GM21381 (cell line): Measurements from ENCODE around the gene CITED4.
"Not testable (repeated sequence)": the region's sequence is repeated elsewhere in the genome, so short reads cannot be mapped to it uniquely, and the experiment has no call there.

Experiments used
- ATAC-seq: cut with Tn5 transposase; IDR thresholded peaks from one replicate; pipeline ENCODE4 v1.9.1; 2021; ENCODE audit warnings: mild to moderate bottlenecking, moderate library complexity; ENCODE audit not compliant: unreplicated experiment

The CITED4 gene

DNA sequence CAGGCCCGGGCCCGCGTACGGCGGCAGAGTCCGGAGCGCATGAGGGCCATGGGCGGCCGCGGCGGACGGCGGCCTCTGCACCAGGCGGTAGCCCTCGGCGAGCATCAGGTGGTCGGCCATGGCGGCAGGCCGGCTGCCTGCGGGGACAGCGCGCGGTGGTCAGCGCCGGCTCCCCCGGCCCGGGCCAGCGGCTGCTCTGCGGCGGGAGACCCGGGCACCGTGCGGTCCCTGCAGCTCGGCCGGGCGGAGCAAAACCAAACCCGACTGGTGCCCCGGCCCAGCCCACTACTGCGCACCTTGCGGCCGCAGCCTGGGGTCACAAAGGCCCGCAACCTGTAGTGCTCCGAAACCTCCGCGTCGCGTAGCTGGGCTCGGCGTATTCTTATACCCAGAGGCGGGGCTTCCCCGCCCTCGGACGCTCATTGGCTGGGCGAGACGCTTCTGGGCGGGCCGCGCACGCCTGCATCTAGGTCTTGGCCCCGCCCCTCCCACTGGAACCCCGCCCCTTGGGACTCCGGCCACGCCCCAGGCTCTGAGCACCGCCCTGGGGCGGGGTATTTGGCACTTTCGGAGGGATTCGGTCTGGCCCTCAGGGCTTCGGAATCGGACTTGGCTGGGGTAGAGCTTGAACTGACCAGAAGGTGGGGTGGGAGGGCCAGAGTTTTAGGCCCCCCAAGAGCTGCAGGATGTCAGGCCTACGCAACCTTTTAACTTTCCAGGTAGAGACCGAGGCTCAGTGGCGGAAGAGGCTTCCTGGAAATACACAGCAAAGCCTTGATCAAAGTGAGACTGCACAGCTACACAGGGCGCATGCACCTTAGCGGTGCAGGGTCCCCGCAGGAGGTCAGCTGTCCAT lies at the start of gene CITED4:
TSS of gene CITED4 (minus strand) at position 356 of the 856 bp plus-strand sequence. CDS start at position 120, 236 bp downstream.
- ATAC-seq = peak; percentile 91

GRCh38 chr1:40911105-40911504 lies 48.9 kb upstream of the CITED4 start:
- no peak for ATAC-seq

DNA sequence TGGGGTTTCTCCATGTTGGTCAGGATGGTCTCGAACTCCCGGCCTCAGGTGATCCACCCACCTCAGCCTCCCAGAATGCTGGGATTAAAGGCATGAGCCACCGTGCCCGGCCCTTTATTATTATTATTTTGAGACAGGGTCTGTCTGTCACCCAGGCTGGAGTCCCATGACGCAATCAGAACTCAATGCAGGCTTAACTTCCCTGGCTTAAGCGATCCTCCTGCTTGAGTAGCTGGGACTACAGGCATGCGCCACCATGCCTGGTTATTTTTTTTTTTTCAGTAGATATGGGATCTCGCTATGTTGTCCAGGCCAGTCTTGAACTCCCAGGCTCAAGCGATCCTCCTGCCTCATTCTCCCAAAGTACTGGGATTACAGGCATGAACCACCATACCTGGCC lies 47.1 kb upstream of the CITED4 start:
- no peak for ATAC-seq

DNA sequence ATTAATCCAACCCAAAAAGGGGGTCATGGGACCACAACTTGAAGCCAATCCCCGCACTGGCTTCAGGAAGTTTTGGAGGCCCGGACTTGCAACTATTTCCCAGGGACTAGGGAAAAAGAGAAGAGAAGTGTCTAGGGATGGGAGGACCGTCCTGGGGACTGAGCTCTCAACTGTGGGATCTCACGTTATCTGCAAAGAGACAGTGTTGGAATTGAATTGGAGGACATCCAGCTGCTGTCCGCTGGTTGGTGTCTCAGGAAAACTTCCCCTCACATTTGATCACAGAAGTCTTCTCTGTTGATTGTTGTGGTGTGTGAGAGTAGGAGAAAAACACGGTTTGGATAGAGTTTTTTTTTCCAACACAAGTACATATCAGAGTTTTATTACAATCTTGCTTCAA lies 46.2 kb upstream of the CITED4 start:
- ATAC-seq = no peak

- no peak for ATAC-seq
These were observed 45.7 kb upstream of the CITED4 start for GRCh38 chr1:40907899-40908298.

DNA sequence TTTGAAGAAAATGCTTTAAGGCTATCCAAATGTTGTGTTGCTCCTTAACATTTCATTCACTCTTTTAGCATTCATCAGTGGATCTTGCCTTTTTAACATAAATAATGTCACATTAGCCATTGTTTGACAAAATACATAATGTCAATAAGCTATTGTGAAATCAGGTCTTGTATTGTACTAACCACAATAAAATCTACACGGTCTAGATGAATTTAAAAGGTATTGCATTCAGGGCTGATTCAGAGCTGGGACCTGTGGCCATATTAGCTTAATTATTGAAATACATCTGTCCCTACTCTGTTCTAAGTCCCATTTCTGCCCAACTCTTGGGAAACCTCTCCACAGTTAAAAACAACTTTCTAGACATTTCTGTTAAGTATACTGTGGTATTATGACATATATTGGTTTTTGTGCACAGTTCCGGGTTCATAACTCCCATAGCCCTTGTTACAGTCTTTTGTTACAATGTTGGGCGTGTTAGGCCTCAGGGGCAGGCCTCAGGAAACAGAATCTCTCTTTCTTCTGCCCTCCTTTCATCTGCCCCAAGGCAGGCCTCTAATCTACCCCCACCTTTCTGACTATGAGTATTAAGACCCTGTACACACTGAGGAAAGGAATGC lies 44.7 kb upstream of the CITED4 start:
- no peak for ATAC-seq

- ATAC-seq = no peak
These were observed 42.9 kb upstream of the CITED4 start for GRCh38 chr1:40905061-40905460.

- no peak for ATAC-seq
These were observed 40.9 kb upstream of the CITED4 start for GRCh38 chr1:40903106-40903505.

DNA sequence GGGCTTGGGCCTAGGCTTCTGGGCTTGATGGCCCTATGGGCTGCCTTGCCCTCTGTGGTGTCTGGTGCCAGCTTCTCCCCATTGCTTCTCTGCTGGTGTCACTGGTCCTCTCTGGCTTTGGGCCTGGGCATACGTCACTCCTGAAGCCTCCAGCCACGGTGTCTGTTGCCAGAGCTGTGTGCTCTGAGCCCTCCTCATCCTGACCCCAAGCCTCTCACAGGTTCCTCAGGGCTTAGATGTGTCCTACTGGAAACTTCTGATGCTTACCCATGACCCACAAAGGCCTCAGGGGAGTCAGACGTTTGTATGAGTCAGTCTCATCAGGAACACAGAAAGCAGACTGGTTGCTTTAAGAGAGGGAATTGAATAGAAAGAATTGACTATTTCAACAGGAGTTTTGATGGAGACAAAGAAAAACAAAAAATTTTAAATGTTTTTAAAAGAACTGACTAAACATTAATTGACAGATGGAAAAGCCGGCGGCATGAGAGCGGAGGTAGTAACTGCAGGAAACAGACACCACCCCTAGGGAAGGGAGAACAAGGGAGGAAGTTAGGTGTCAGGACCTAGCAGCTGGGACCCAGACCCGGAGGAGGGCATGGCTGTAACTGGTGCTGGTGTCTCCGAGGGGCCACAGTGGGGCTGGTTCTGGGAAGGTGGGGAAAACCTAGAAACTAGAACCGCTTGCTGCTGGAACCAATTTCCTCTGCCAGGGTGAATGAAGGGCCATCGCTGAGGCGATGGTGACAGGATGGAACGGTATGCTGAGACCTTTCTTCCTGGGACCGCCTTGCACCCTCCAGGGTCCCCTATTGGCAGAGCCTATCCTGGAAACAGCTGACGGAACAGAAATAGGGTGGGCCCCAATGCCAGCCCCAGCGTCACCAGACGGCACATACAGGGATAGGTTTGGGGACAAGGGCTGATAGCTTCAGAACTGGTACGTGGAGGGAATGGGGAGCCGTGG lies 40.0 kb upstream of the CITED4 start:
- ATAC-seq = no peak

DNA sequence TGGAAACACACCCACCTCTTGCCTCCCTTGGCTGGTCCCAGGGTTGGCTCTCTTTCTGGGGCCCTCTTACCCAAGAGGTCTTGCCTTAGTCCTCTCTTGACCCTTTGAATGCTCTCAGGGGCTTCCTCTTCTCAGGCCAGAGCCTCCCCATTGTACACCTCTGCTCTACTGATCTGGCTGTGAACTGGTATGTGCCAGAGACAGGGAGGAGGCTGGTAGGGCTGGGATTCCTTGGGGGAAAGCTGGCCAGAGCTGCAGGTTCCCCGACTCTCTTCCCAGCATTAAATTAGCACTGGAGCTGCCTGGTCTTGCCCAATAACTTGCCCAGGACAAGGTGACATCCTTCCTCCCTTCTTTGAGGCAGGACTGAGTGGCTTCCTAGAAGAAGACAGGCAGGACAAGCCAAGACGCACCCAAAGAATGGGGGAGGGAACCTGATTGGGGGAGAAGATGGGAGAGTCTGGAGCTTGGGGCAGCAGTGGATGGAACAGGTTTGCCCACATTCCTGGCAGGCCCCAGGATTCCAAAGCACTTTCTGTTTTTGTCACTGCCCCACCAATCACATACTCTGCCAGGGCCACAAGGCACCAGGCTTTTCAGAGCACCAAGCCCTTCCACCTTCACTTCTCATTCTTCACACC lies 37.2 kb upstream of the CITED4 start:
- no peak for ATAC-seq

- ATAC-seq = no peak
These were observed 36.3 kb upstream of the CITED4 start for GRCh38 chr1:40898431-40898901.

DNA sequence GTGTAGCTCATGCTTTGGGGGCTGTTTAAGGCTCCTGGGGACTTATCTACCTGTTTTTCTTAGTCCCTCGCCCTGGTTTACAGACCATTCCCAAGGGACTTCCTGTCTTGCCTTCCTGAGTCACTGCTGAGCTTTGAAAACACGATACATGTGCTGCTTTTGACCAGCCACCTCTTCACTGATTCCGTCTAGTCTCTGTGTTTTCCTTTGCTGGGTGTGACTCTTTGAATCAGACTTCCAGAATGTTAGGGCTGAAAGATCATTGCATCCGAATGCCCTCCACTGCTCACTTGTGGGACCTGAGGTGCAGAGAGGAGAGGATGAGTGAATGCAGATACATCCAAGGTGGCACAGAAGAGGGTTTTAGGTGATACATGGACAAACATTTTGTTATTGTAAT lies 35.4 kb upstream of the CITED4 start:
- no peak for ATAC-seq

GRCh38 chr1:40896482-40896881 lies 34.3 kb upstream of the CITED4 start:
- ATAC-seq = no peak

- no peak for ATAC-seq
These were observed 33.4 kb upstream of the CITED4 start for GRCh38 chr1:40895601-40896000.

DNA sequence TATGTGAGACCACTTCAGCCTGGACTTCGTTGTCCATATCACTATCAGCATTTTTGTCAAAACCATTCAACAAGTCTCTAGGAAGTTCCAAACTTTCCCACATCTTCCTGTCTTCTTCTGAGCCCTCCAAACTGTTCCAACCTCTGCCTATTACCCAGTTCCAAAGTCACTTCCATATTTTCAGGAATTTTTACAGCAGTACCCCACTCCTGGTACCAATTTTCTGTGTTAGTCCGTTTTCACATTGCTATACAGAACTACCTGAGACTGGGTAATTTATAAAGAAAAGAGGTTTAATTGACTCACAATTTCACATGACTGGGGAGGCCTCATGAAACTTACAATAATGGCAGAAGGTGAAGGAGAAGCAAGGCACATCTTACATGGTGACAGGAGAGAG lies 32.7 kb upstream of the CITED4 start:
- ATAC-seq = not testable (repeated sequence)

DNA sequence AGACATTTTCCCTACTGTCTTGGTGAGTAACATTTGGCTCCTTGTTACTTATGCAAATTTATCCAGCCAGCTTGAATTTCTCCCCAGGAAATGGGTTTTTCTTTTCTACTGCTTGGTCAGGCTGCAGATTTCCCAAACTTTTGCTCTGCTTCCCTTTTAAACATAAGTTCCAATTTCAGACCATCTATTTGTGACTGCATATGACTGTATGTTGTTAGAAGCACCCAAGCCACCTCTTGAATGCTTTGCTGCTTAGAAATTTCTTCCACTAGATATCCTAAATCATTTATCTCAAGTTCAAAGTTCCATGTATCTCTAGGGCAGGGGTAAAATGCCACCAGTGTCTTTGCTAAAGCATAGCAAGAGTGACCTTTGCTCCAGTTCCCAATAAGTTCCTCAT lies 32.3 kb upstream of the CITED4 start:
- ATAC-seq = no peak

GRCh38 chr1:40893946-40894345 lies 31.8 kb upstream of the CITED4 start:
- no peak for ATAC-seq

GRCh38 chr1:40892354-40892753 lies 30.2 kb upstream of the CITED4 start:
- no peak for ATAC-seq

DNA sequence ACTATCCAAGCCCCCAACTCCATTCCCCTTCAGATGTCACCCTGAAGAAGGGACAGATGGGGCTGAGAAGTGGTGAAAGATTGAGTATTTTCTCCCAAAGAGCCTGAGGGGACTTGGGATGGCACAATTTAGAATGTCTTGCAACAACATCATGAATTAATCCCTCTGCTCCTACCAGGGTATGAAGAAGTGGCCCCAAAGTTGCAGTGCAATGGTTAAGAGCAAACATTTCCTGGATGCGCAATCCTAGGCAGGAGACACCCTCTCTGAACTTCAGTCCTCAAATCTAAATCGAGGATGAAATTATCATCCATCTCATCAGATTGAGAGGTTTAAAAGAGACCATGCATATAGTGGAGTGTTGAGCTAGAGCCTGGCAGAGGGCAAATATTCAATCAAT lies 28.6 kb upstream of the CITED4 start:
- no peak for ATAC-seq

- no peak for ATAC-seq
These were observed 25.5 kb upstream of the CITED4 start for GRCh38 chr1:40887652-40888051.

- ATAC-seq = no peak
These were observed 24.8 kb upstream of the CITED4 start for GRCh38 chr1:40887012-40887378.
